ENCODE measurements around the gene KBTBD4. TPM values are rescaled to one million over a fixed set of nuclear protein-coding genes. Genes with fewer than 3 reads are reported as not detected.

Gene KBTBD4
- total RNA-seq, 1 experiment from 2014 or later, result 15.9 TPM

DNA sequence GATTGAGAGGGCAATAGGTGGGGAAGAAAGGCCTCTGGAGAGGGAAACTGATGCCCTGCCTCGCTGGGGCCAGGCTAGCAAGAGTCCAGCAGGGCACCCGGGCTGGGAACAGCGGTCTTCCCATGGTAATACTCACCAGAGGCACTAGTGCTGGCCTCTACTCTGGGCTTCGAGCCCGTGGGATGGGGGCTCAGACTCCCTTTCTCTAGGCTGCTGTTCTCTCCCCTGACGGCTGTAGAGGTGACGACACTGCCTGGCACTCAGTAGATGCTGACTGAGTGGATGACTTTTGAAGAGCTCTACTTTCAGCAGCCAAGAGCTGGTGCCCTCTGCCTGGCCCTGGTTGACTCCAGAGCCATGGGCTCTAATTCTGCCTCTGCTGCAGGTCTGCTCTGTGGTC lies 16.3 kb upstream of the KBTBD4 start:
- Histone ChIP-seq H4K20me1 (ENCODE audit: control insufficient read depth, insufficient read depth, insufficient read length) (no peaks in the 10 kb centered on the region), H2BK12ac (ENCODE audit: insufficient read length, low read depth, low read length) (no peak overlapping the region), H3K18ac (ENCODE audit: insufficient read length, low read depth, low read length) (no peak overlapping the region), H3K56ac (ENCODE audit: insufficient read length, low read depth, low read length) (no peak overlapping the region), H3K23ac (ENCODE audit: insufficient read length, low read depth, low read length) (no peak overlapping the region), H4K91ac (ENCODE audit: insufficient read length, low read depth, low read length) (no peak overlapping the region), H2AFZ (ENCODE audit: low read length) (no peak overlapping the region), H2BK15ac (ENCODE audit: low read depth, low read length) (no peak overlapping the region), H3K4me2 (ENCODE audit: insufficient read depth, insufficient read length, low read length) (no peak overlapping the region), H3K4me1 (ENCODE audit: insufficient read depth, low read length) (no peaks in the 10 kb centered on the region), H3K27ac (ENCODE audit: insufficient read length, low read depth, low read length) (no peak overlapping the region), H3K9me3 (ENCODE audit: control insufficient read depth, low read depth, low read length) (no peaks in the 10 kb centered on the region), H3K79me1 (ENCODE audit: insufficient read depth, low read depth, low read length, poor library complexity, severe bottlenecking) (no peaks in the 10 kb centered on the region), H2BK5ac (ENCODE audit: insufficient read length, low read length) (no peak overlapping the region), H3K14ac (ENCODE audit: insufficient read depth, low read length) (no peak overlapping the region), H3K4ac (ENCODE audit: low read depth, low read length) (no peak overlapping the region), H3K23me2 (ENCODE audit: insufficient read length, low read depth, low read length, poor library complexity, severe bottlenecking) (peaks cover 13% of the 10 kb centered on the region), H3K79me2 (ENCODE audit: insufficient read depth, low read length) (no peaks in the 10 kb centered on the region), H3K27me3 (ENCODE audit: insufficient read depth, low read length) (peaks cover 10% of the 10 kb centered on the region; the same call in 1 of the 2 replicates), H3K9ac (ENCODE audit: extremely low read depth, insufficient read length, low read length) (no peak overlapping the region), H2AK5ac (ENCODE audit: insufficient read length, low read length) (no peak overlapping the region), H3T11ph (ENCODE audit: low read length) (no peak overlapping the region), H2BK20ac (ENCODE audit: low read depth, low read length, poor library complexity, severe bottlenecking) (no peak overlapping the region), H4K8ac (replicated peaks; ENCODE audit: insufficient read length, low read depth, low read length) (no peak overlapping the region), H4K5ac (ENCODE audit: insufficient read length, low read depth, low read length) (no peak overlapping the region), H2BK120ac (ENCODE audit: low read depth, low read length, poor library complexity, severe bottlenecking) (no peak overlapping the region)
- Mint-ChIP-seq H3K27me3 (ENCODE audit: low read depth) (peaks cover 41% of the 10 kb centered on the region), H3K4me1 (peaks cover 26 to 34% of the 10 kb centered on the region in 2 experiments), H3K36me3 (ENCODE audit: insufficient read depth in 1 of 3, low read depth in 3 of 3) (no peaks in the 10 kb centered on the region; a peak in 1 of 7 replicates), H3K4me3 (peak overlapping the region; percentile 73 to 93), H3K27ac (no peak overlapping the region), H3K9me3 (no peaks in the 10 kb centered on the region)
- no peak for DNase-seq
- no peak for TF ChIP-seq CTCF (conservative IDR thresholded peaks at IDR 0.05)
- no CpG with 5 or more reads among the region's 7 CpGs for WGBS (ENCODE audit: extremely low coverage, insufficient read length, low lambda C conversion rate)
